DLD1 (cell line): ENCODE measurements around the gene GLI2.

Experiments
- in situ Hi-C: cut with HindIII; loops from 2 replicates; pipeline ENCODE4 v1.10.0; 2017; ENCODE audit warnings: low sequenced_read_pairs

GLI2 gene

GRCh38 chr2:120750488-120751210, 15.0 kb downstream of the GLI2 start:
- in situ Hi-C loops = no loop called here

DNA sequence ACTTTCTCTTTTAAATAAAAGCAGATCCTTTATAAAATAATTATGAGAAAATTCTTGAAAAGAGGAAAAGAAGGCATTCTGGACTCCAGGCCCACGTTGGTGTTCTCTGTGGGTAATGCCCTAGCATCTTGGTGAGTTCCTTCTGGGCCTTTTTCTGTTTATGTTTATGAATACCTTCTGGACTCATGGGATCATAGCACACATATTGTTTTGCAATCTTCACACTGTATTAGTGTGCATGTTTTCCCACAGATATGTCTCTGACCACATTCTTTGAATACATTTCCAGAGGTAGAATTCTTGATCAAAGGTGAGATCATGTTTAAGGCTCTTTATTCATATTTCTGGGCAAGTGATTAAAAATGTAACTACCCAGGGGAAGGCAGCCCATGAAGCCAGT, 15.9 kb downstream of the GLI2 start:
- in situ Hi-C loops = no loop called here

DNA sequence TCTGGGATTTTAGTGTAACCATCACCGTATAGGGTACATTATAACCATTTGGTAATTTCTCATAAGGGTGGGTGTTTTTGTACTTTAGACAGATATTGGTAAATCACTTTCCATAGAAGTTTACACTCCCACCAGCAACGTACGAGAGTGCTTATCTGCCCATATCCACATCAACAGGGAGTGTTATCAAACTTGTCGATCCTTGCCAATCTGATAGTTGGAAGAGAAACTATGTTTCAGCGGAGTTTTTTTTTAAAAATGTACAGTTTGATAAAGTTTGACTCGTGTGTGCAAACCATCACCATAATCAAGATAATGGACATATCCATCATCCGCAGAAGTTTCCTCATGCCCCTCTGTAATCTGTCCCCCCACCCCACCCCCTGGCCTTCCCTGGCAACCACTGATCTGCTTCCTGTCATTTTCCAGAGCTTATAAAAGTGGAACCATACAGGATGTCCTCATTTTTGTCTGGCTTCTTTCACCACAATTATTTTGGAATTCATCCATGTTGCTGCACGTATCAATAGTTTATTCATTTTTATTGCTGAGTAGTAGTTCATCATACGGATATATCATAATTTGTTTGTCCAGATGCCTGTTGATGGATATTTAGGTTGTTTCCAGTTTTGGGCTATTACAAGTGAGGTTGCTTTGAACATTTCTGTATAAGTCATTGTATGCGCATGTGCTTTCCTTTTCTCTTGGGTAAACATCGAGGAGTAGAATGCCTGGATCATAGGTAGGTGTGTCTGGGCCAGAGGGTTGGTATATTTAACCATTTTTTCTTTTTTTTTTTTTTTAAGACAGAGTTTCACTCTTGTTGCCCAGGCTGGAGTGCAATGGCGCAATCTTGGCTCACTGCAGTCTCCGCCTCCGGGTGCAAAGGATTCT, 18.6 kb downstream of the GLI2 start:
- in situ Hi-C loops = no loop called here

- in situ Hi-C loops = no loop called here
These were observed 22.8 kb downstream of the GLI2 start for GRCh38 chr2:120758181-120759144.

DNA sequence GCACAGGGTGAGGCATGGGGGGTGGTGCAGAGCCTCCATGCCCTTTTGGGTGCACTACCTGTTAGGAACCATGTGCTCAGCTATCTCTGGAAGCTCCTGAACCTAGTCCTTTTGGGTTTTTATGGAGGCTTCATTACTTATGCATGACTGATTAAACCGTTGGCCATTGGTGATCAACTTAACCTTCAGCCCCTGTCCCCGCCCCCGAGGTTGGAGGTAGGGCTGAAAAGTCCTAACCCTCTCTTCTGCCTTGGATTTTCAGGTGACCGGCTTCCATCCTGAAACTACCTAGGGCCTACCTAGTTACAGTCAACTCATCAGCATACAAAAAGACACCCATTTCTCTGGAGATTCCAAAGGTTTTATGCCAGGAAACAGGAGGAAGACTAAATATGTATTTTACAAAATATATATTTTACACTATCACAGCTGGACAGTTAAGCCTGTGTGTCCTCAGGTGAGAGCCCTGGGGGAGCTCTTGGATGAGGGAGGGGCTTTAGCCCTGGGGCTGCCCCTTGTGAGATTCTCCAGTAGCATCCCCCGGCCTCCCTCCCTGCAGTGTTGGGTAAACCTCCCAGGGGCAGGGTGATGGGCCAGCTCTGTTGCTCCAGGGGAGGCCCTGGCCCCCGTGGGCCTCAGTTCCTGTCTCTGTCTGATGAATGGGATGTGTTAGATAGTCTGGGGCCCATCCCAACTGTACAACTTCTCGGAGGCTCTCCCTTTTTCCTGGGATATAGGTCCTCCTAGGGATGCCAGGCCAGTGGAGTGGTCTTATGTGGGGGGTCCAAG, 24.1 kb downstream of the GLI2 start:
- in situ Hi-C loops = no loop called here

DNA sequence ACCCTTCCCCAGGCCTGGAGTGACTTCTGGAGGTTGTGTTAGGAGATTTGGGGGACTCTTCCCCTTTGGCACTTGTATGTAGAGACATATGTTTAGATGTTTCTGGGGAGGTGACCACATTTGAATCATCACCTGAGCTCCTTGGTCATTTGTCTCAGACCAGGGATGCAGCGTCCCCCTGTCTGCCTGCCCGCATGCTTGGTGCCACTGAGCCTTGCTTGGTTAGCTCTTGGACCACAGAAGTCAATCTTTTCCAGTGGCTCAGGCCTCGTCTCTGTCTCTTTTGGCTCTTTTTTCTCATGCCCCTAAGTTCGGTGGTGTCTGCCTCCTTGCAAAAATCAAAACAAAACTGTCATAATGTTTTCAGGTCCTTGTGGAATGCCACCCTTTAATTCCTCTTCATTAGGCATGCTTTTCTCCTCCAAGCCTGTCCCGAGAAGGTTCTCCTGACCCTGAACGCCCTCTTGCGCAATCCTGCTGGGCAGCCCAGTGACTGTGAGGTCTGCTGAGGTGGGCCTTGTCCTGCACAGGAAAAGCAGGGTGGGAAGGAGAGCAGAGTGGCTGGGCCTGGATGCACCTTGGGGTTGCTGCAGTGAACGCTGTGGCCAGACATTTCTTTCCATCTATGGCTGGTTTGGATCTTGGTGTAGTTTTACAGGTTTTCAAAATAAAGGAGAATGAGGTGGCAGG, 24.9 kb downstream of the GLI2 start:
- in situ Hi-C loops = no loop called here

DNA sequence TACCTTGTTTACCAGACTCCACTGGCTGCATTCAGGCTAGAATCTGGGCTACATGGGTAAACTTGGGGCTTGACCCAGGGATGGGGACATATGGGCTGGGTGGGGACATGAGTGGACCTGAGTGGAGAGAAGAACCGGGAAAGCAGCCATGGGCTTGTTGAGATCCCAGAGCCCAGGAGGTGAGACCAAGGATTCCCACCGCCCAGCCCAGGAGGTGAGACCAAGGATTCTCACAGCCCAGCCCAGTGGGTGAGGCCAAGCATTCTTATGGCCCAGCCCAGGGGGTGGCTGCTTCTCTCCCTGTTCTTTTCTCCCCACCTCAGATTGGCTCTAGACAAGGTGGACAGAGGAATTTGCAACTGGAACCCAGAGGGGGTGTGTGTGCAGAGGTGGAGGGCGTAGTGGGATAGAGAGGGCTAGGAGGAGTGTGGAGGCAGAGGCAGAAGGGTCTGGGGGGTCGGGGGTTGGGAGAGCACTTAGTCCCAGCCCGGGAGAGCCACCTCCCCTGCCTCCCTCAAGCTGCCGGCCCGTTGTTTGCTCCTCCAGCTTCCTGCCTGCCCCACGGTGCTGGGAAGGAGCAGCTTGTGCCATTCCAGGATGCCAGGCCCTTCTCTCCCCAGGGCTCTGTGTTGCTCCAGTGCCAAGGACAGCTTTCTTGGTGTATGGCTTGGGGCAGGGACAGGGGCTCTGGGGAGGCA, 25.6 kb downstream of the GLI2 start:
- in situ Hi-C loops = no loop called here

GRCh38 chr2:120761911-120762310, 26.2 kb downstream of the GLI2 start:
- in situ Hi-C loops = no loop called here

DNA sequence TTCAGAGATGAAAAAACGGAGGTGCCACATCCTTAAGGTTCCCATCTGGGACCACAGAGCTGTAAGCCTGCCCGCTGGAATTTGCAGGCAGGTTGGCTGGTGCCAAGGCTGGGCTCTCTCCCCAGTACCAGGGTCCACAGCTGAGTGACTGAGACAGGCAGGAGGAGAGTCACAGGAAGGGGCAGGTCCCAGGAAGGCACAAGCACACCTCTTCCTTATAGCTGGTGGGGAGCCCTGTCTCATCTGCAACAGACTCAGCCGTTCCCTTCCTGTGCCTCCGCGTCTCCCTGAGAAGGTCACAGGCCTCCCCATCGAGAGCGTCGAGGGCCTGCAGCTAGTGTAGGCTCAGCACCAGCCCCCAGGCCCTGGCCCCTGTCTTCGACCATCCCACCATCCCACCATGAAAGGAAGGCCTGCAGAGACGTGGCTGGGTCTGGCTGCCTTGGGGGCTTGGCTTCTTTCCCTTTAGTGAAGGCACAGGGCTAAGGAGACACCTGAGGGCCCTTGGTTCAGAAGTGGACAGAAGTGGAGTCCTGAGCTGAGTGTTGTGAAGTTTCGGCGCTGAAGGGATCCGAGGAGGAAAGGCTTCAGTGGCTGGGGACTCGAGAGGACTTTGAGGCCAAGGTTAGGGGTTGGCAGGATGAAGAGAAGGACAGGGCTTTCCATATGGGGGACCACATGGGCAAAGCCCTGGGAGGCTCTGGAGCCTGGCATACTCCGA, 26.8 kb downstream of the GLI2 start:
- in situ Hi-C loops = no loop called here

DNA sequence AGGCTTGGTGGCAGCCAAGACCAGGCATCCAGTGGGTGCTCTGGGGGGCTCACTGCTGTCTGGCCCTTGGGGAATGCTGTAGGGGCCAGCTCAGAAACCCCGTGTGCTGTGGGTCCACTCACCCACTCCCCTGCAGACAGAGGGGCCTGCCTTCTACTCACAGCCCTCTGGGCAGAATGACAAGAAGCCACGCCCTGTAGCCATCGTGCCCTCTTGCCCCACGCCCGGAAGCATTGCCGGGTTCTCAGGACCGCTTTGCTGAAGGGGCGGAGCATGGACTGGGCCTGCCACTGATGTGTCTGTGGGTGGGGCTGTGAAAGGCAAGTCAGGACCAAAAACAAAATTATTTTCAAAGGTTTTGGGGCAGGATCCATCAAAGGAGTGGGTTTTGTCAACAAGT, 27.8 kb downstream of the GLI2 start:
- in situ Hi-C loops = no loop called here

- in situ Hi-C loops = no loop called here
These were observed 28.3 kb downstream of the GLI2 start for GRCh38 chr2:120763931-120764330.

DNA sequence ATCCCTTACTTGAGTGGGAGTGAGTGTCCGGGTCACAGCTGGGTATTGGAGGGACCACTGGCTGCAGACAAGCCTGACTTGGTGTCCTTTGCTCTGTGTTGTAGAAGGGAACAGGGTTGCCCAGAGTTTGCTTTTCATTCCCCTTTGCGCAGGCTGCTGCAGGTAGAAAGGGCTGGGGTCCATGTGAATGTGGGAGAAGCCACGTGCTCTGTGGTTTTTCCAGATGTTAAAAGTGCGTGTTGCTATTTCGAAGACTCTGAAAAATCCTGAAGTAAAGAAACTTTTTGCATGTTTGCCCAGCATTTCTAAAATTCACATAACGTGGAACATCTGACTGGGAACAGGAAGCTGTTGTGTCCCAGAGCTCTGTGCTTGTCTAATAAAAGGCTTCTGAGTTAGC, 28.8 kb downstream of the GLI2 start:
- in situ Hi-C loops = no loop called here

- in situ Hi-C loops = no loop called here
These were observed 29.5 kb downstream of the GLI2 start for GRCh38 chr2:120764991-120765677.

GRCh38 chr2:120765678-120766469, 30.2 kb downstream of the GLI2 start:
- in situ Hi-C loops = no loop called here

- in situ Hi-C loops = no loop called here
These were observed 31.0 kb downstream of the GLI2 start for GRCh38 chr2:120766470-120767351.

DNA sequence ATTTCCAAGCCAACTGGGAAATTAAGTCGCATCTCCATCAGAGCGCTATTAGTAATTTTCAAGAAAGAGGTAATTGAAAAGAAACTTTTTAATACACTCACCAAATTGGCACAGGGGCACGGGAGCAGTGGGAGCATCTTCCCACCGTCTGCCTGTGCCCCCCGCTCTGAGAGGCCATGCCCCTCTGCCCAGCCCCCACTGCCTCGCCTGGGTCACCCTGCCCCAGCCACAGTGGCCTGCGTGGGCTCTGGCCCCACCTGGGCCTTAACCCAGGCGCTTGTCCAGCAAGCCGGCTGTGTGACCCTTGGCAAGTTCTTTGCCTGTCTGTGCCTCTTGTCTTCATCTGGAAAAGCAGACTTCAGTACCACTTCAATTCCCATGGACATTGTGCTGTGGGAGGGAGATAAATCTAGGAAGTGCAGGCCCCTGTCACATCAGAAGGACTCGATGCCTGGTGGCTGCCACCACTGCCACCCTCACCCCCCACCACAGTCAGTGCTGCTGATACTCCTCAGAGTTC, 31.9 kb downstream of the GLI2 start:
- in situ Hi-C loops = no loop called here
